Epithelial cell of proximal tubule (primary cell): ENCODE data around the gene CCDC34. TPM values are rescaled to one million over a fixed set of nuclear protein-coding genes. Genes with fewer than 3 reads are reported as not detected.

Experiments
- DNase-seq: peaks from one replicate; pipeline ENCODE4 v3.0.0-alpha.2; 2011; ENCODE audit warnings: low read depth
- H3K4me3 ChIP-seq: 2 replicates; pipeline ENCODE4 v1.5.1; 2011; ENCODE audit warnings: low read depth, mild to moderate bottlenecking, low read length
- CTCF ChIP-seq: conservative IDR thresholded peaks from 2 replicates; pipeline ENCODE4 v1.5.1; 2012; ENCODE audit warnings: low read depth, mild to moderate bottlenecking, low read length
- total RNA-seq: library from RNA; depleted of rRNA; stranded (reverse); fragments of >200 nt; gene quantifications from 2 replicates; pipeline ENCODE4 v1.2.3, GENCODE V29; 2015

CCDC34 gene
- total RNA-seq, 1 donor from 2014 or later = 5.7 TPM

DNA sequence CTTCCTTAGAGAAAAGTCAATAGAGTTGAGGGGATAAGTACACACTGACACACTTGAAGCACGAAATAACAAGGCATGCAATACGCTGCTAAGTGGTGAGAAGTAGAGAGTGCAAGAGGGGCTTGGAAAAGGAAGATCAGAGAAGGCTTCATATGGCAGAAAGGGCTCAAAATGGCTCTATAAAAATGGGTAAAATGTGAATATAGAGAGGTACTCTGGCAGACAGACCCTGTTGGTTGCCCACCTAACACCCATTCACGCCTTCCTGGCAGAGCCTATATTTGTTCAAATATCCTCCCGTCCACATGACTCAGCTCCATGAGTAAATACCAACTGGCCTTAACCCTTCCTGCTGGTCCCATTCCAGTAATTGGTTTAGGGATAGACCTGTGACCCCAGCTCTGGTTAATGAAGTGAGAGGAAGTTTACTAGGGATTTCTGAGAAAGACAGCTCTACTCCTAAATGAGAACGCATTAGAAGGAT lies 38.9 kb upstream of the CCDC34 start:
- H3K4me3 ChIP-seq = no peak overlapping the region
- DNase-seq = no peak
- TF ChIP-seq CTCF = no peak

DNA sequence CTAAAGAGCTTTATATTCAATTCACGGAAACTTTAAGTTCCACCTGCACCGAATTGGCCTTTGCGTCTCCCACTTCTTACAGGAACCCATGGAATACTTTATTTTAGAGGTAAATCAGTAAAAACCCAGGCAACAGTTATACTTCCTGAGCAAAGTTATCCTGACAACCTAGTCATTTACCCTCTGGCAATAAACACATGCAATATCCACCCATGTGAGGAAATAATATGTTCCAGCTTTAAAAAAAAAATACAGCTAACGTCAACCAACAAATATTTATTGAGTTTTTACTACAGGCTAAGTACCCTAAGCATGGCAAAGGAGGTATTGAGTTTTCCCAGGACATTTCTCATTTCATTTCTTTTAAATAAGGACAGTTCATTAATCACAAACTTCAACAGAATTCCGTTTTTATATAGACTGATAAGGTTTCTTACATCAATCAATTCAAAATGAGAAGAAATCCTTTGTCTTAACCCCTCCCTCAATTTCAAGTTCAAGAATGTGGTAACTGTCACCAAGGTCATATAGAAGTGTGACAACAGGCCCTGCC lies 38.3 kb upstream of the CCDC34 start:
- no peak for DNase-seq
- H3K4me3 ChIP-seq = no peak overlapping the region
- no peak for TF ChIP-seq CTCF

GRCh38 chr11:27398400-27398770 lies 35.4 kb upstream of the CCDC34 start:
- TF ChIP-seq CTCF = no peak
- H3K4me3 ChIP-seq = no peak overlapping the region
- no peak for DNase-seq

GRCh38 chr11:27397624-27398399 lies 34.8 kb upstream of the CCDC34 start:
- DNase-seq = no peak
- no peak overlapping the region for H3K4me3 ChIP-seq
- no peak for TF ChIP-seq CTCF

DNA sequence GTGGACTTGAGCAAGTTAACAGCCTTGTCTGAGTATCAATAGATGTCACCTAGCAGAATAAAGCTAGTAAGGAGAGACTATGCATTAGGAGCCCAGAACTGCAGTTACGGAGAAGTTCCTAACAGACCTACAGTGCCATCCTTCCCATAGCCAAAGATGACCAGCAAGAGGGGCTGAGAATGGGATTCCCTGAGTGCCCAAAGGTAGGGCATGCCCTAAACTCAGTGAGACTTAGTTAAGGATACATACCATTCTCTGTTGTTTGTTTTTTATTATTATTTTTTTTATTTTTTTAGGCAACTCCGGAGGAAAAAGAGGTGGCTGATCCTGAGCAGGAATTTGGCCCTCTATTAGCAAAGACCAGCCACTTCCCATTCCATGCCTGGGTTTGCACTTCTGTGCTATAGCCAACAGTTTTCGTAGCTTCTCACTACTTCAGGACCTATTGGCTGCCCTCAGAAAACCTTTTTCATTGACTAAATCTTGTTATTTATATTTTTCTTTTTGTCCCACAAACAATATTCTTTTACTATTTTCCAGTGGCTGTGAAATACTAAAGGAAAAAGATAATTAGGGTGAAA lies 33.3 kb upstream of the CCDC34 start:
- TF ChIP-seq CTCF = no peak
- H3K4me3 ChIP-seq = peak overlapping the region; percentile 21
- DNase-seq = no peak

- peak; percentile 84 for DNase-seq
- TF ChIP-seq CTCF = no peak
Measured at GRCh38 chr11:27395556-27396258, 32.7 kb upstream of the CCDC34 start.

More at GRCh38 chr11:27395556-27396258, 32.7 kb upstream of the CCDC34 start:
- peak overlapping the region; percentile 21 for H3K4me3 ChIP-seq
